ENCODE measurements around the gene PPM1D.
"Not testable (repeated sequence)": the region's sequence is repeated elsewhere in the genome, so short reads cannot be mapped to it uniquely, and the experiment has no call there.

The PPM1D gene

DNA sequence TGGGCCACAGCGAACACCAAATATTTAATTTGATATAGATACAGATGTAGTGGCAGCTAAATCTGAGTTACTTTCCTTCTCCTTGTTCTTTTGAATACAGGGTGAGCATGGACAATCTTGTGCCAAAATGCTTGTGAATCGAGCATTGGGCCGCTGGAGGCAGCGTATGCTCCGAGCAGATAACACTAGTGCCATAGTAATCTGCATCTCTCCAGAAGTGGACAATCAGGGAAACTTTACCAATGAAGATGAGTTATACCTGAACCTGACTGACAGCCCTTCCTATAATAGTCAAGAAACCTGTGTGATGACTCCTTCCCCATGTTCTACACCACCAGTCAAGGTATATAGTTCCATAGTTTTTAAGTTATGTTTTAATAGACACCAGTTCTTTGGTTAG lies 56.5 kb downstream of the PPM1D start:
- Histone ChIP-seq H3K36me3 (ENCODE audit: insufficient read depth, insufficient read length, low read length) (peaks cover 17% of the 10 kb centered on the region), H3K4me1 (ENCODE audit: insufficient read depth, insufficient read length) (no peaks in the 10 kb centered on the region), H3K9ac (ENCODE audit: insufficient read length, low read depth) (no peak overlapping the region), H3K9me3 (ENCODE audit: insufficient read depth, low read length) (no peaks in the 10 kb centered on the region), H3K4me3 (ENCODE audit: insufficient read length, low read depth) (no peak overlapping the region), H3K27me3 (ENCODE audit: insufficient read depth, insufficient read length) (no peaks in the 10 kb centered on the region)
- TF ChIP-seq YY1 (IDR thresholded peaks at IDR 0.05; ENCODE audit: insufficient read depth, insufficient read length) (no peak), SUZ12 (IDR thresholded peaks at IDR 0.05; ENCODE audit: extremely low read depth, insufficient read depth, insufficient read length) (no peak), ZNF274 (IDR thresholded peaks at IDR 0.05; ENCODE audit: low read depth, low read length) (no peak)
- DNase-seq (ENCODE audit: low read depth, low spot score) = no peak

DNA sequence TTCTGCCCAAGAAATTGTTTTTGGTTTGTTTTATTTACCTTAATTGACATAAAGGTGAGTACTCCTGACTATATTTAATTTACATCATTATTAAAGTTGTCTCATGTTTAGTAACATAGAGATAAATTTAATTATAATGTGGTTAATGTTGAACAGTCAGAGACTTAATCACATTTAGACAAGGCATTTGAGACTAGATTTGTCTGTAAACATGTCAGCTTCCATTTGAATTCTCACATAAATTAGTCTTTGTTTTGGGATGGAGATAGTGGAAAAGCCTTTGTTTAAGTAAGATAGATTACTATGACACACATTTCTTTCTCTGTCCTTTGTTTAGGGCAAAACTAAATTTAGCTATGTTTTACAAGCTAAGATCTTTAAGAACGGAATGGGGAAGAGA lies 59.2 kb downstream of the PPM1D start:
- TF ChIP-seq YY1 (IDR thresholded peaks at IDR 0.05; ENCODE audit: insufficient read depth, insufficient read length) = no peak
- TF ChIP-seq ZNF274 (IDR thresholded peaks at IDR 0.05; ENCODE audit: low read depth, low read length) = no peak
- TF ChIP-seq SUZ12 (IDR thresholded peaks at IDR 0.05; ENCODE audit: extremely low read depth, insufficient read depth, insufficient read length) = no peak
- H3K27me3 ChIP-seq (ENCODE audit: insufficient read depth, insufficient read length) = no peaks in the 10 kb centered on the region
- no peak for DNase-seq (ENCODE audit: low read depth, low spot score)
- H3K9ac ChIP-seq (ENCODE audit: insufficient read length, low read depth) = no peak overlapping the region
- peaks cover 26% of the 10 kb centered on the region for H3K36me3 ChIP-seq (ENCODE audit: insufficient read depth, insufficient read length, low read length)
- no peaks in the 10 kb centered on the region for H3K4me1 ChIP-seq (ENCODE audit: insufficient read depth, insufficient read length)
- no peak overlapping the region for H3K4me3 ChIP-seq (ENCODE audit: insufficient read length, low read depth)
- no peaks in the 10 kb centered on the region for H3K9me3 ChIP-seq (ENCODE audit: insufficient read depth, low read length)

DNA sequence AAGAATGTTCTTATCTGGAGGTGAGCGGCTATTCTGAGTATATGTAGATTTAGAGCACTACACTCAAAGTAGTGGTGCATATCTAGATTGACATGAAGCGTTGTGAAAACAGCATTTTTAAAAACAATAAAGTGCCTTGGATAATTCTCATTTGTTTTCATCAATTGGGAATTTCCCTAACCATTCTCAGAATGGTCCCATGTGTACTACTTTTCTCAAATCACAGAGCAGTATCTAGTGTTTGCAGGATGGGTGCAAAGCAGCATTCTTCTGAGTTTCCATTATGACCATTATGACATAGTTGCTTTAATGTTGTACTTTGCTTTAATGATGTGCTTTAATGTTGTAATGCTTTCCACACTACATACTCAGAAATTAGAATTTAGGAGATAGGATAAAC lies 61.5 kb downstream of the PPM1D start:
- Histone ChIP-seq H3K27me3 (ENCODE audit: insufficient read depth, insufficient read length) (no peaks in the 10 kb centered on the region), H3K9ac (ENCODE audit: insufficient read length, low read depth) (no peak overlapping the region), H3K36me3 (ENCODE audit: insufficient read depth, insufficient read length, low read length) (peaks cover 28% of the 10 kb centered on the region), H3K4me3 (ENCODE audit: insufficient read length, low read depth) (no peak overlapping the region), H3K4me1 (ENCODE audit: insufficient read depth, insufficient read length) (no peaks in the 10 kb centered on the region), H3K9me3 (ENCODE audit: insufficient read depth, low read length) (no peaks in the 10 kb centered on the region)
- no peak for DNase-seq (ENCODE audit: low read depth, low spot score)
- TF ChIP-seq SUZ12 (IDR thresholded peaks at IDR 0.05; ENCODE audit: extremely low read depth, insufficient read depth, insufficient read length) (no peak), ZNF274 (IDR thresholded peaks at IDR 0.05; ENCODE audit: low read depth, low read length) (no peak)

- H3K36me3 ChIP-seq (ENCODE audit: insufficient read depth, insufficient read length, low read length) = peaks cover 21% of the 10 kb centered on the region
- TF ChIP-seq SUZ12 (IDR thresholded peaks at IDR 0.05; ENCODE audit: extremely low read depth, insufficient read depth, insufficient read length) (no peak), ZNF274 (IDR thresholded peaks at IDR 0.05; ENCODE audit: low read depth, low read length) (no peak), YY1 (IDR thresholded peaks at IDR 0.05; ENCODE audit: insufficient read depth, insufficient read length) (no peak)
- H3K27me3 ChIP-seq (ENCODE audit: insufficient read depth, insufficient read length) = no peaks in the 10 kb centered on the region
- no peaks in the 10 kb centered on the region for H3K4me1 ChIP-seq (ENCODE audit: insufficient read depth, insufficient read length)
- no peaks in the 10 kb centered on the region for H3K9me3 ChIP-seq (ENCODE audit: insufficient read depth, low read length)
- H3K4me3 ChIP-seq (ENCODE audit: insufficient read length, low read depth) = no peak overlapping the region
- no peak for DNase-seq (ENCODE audit: low read depth, low spot score)
- no peak overlapping the region for H3K9ac ChIP-seq (ENCODE audit: insufficient read length, low read depth)
These were observed 64.0 kb downstream of the PPM1D start for GRCh38 chr17:60664022-60664421.

- Histone ChIP-seq H3K36me3 (ENCODE audit: insufficient read depth, insufficient read length, low read length) (peaks cover 19% of the 10 kb centered on the region), H3K4me3 (ENCODE audit: insufficient read length, low read depth) (no peak overlapping the region), H3K9ac (ENCODE audit: insufficient read length, low read depth) (no peak overlapping the region), H3K27me3 (ENCODE audit: insufficient read depth, insufficient read length) (no peaks in the 10 kb centered on the region), H3K9me3 (ENCODE audit: insufficient read depth, low read length) (no peaks in the 10 kb centered on the region), H3K4me1 (ENCODE audit: insufficient read depth, insufficient read length) (no peaks in the 10 kb centered on the region)
- TF ChIP-seq ZNF274 (IDR thresholded peaks at IDR 0.05; ENCODE audit: low read depth, low read length) (no peak), SUZ12 (IDR thresholded peaks at IDR 0.05; ENCODE audit: extremely low read depth, insufficient read depth, insufficient read length) (no peak), YY1 (IDR thresholded peaks at IDR 0.05; ENCODE audit: insufficient read depth, insufficient read length) (no peak)
- no peak for DNase-seq (ENCODE audit: low read depth, low spot score)
These were observed 65.6 kb downstream of the PPM1D start for GRCh38 chr17:60665602-60666001.

- not testable (repeated sequence) for H3K4me3 ChIP-seq (ENCODE audit: insufficient read length, low read depth)
These were observed 68.7 kb downstream of the PPM1D start for GRCh38 chr17:60668741-60669140.

DNA sequence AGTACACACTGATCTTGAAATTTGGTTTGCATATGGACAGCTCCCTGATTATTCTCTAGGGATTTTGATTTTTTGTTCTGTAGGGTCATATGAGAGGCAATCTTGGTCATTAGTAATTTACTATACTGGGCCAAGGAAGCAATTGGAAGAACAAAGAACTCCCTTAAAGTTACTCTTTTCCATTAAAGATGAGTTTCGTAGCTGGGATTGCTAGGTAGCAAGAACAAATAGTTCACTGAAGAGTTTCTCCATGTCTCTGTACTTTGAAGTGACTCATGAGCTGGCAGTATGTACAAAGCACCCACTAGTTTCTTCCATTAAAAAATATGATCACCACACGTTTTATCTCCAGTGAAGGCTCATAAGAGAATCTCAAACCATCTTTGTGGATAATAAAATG lies 71.5 kb downstream of the PPM1D start:
- TF ChIP-seq YY1 (IDR thresholded peaks at IDR 0.05; ENCODE audit: insufficient read depth, insufficient read length) = no peak
- TF ChIP-seq ZNF274 (IDR thresholded peaks at IDR 0.05; ENCODE audit: low read depth, low read length) = no peak
- no peak for TF ChIP-seq SUZ12 (IDR thresholded peaks at IDR 0.05; ENCODE audit: extremely low read depth, insufficient read depth, insufficient read length)
- Histone ChIP-seq H3K9me3 (ENCODE audit: insufficient read depth, low read length) (0 out of 2 replicates have a peak, but pooled peaks cover 5% of the 10 kb centered on the region), H3K4me3 (ENCODE audit: insufficient read length, low read depth) (no peak overlapping the region), H3K4me1 (ENCODE audit: insufficient read depth, insufficient read length) (no peaks in the 10 kb centered on the region), H3K9ac (ENCODE audit: insufficient read length, low read depth) (no peak overlapping the region), H3K27me3 (ENCODE audit: insufficient read depth, insufficient read length) (no peaks in the 10 kb centered on the region), H3K36me3 (ENCODE audit: insufficient read depth, insufficient read length, low read length) (peaks cover 2% of the 10 kb centered on the region)
- no peak for DNase-seq (ENCODE audit: low read depth, low spot score)

More at GRCh38 chr17:60668741-60669140, 68.7 kb downstream of the PPM1D start:
- not testable (repeated sequence) for DNase-seq (ENCODE audit: low read depth, low spot score); H3K9me3 ChIP-seq (ENCODE audit: insufficient read depth, low read length); H3K9ac ChIP-seq (ENCODE audit: insufficient read length, low read depth); H3K27me3 ChIP-seq (ENCODE audit: insufficient read depth, insufficient read length); H3K4me1 ChIP-seq (ENCODE audit: insufficient read depth, insufficient read length)
- H3K36me3 ChIP-seq (ENCODE audit: insufficient read depth, insufficient read length, low read length) = peaks cover 10% of the 10 kb centered on the region

DNA sequence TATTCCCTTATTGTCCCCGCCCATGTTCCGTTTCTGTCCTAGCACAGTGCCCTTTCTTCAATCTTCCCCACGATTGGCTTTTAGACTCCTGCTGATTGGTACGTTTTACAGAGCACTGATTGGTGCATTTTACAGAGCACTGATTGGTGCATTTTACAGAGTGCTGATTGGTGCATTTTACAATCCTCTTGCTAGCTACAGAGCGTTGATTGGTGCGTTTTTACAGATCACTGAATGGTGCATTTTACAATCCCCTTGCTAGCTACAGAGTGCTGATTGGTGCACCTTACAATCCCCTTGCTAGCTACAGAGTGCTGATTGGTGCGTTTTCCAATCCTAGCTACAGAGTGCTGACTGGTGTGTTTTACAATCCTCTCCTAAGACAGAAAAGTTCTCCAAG lies 74.6 kb downstream of the PPM1D start:
- H3K4me1 ChIP-seq (ENCODE audit: insufficient read depth, insufficient read length); H3K27me3 ChIP-seq (ENCODE audit: insufficient read depth, insufficient read length); H3K9me3 ChIP-seq (ENCODE audit: insufficient read depth, low read length); DNase-seq (ENCODE audit: low read depth, low spot score); H3K4me3 ChIP-seq (ENCODE audit: insufficient read length, low read depth); H3K9ac ChIP-seq (ENCODE audit: insufficient read length, low read depth); H3K36me3 ChIP-seq (ENCODE audit: insufficient read depth, insufficient read length, low read length): not testable (repeated sequence)

Data from NT2/D1 (cell line).